GM19351 (cell line): ENCODE measurements around the gene SESN1.

Experiments
- ATAC-seq: cut with Tn5 transposase; IDR thresholded peaks from one replicate; pipeline ENCODE4 v1.9.1; 2021; ENCODE audit warnings: mild to moderate bottlenecking, moderate library complexity; ENCODE audit not compliant: unreplicated experiment

The SESN1 gene

GRCh38 chr6:108966251-108966650 is 128.4 kb downstream of the SESN1 start:
- no peak for ATAC-seq

GRCh38 chr6:108961985-108962384 is 132.7 kb downstream of the SESN1 start:
- no peak for ATAC-seq

DNA sequence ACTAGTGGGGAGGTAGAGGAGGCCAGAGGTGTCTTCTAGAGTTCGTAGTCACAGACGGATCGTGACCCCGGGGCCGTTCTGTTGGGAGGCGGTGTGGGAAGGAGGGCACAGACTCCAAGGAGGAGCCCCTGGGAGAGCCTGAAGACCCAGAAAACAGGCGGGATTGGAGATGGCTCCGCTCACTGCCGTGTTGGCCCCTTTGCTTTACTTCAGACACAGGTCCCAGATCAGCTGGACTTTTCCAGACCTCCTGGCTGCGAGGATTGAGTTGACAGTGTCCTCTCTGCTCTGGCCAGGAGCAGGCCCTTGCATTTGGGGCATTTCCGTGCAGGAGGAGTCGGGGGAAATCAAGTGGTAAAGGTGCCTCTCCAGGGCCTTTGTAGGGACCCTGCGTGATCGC is 133.6 kb downstream of the SESN1 start:
- no peak for ATAC-seq

DNA sequence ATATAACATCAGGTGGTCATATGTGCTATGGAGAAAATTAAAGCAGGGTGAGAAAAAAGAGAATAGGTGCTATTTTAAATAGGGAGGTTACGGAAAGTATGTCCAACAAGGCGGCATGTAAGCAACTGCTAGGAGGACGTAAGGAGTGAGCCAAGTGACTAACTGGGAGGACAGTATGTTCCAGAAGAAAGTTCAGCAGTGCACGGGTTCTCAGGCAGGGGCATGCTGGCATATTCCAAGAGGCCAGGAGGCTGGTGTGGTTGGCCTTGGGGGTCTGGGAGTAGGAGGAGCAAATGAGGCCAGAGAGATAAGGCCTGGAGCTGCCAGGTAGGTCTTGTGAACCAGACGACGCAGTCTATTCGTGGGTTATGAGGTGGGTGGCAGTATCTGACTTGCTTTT is 134.0 kb downstream of the SESN1 start:
- ATAC-seq: no peak

- no peak for ATAC-seq
Observed at GRCh38 chr6:108959972-108960582, 134.6 kb downstream of the SESN1 start.

GRCh38 chr6:108958900-108959770 is 135.5 kb downstream of the SESN1 start:
- no peak for ATAC-seq

DNA sequence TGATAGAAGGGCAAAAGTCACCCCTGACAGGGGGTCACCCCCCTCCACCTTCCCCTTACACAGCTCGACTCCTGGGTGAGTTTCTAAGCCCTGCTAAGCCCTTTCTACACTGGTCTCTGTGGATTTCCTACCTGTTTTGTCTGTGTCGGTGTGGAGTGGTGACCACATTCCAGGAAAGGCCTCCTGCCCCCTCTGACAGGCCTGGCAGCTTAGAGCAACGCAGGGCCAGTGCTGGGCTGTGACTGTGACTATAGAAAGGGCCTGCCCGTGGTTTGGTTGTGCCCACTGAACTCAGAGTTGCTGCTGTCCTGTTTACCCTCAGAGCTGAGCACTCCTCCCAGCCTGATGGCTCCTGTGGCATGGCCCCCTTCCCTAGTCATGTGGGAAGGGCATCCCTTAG is 137.4 kb downstream of the SESN1 start:
- no peak for ATAC-seq

DNA sequence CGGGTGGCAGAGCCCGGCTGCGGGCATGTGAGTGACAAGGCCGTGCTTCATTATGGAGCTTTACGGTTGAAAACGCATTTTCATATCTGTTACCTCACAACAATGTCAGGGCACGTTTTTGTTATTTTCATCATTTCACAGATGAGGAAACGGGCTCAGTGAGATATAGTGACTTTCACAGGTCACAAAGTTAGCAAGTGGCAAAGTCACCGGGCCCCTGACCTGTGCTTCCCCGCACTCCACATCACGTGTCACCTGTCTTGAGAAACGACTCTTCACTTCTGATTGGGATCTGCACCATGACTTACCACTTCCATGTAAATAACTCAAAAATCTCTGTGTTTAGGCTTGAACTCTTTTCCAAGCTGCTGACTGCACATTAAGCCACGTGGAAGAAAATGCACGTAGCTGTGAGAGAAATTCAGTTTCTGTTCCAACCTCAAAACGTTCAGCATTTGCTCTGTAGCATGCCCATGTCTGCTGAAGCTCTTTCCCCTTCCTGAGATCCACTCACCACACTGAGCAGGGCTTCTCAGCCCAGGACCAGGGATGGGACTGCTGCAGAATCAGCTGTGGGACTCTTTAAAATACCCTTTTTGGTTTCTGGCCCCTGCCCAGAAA is 139.2 kb downstream of the SESN1 start:
- ATAC-seq: no peak

- no peak for ATAC-seq
Observed at GRCh38 chr6:108953681-108954080, 141.0 kb downstream of the SESN1 start.

DNA sequence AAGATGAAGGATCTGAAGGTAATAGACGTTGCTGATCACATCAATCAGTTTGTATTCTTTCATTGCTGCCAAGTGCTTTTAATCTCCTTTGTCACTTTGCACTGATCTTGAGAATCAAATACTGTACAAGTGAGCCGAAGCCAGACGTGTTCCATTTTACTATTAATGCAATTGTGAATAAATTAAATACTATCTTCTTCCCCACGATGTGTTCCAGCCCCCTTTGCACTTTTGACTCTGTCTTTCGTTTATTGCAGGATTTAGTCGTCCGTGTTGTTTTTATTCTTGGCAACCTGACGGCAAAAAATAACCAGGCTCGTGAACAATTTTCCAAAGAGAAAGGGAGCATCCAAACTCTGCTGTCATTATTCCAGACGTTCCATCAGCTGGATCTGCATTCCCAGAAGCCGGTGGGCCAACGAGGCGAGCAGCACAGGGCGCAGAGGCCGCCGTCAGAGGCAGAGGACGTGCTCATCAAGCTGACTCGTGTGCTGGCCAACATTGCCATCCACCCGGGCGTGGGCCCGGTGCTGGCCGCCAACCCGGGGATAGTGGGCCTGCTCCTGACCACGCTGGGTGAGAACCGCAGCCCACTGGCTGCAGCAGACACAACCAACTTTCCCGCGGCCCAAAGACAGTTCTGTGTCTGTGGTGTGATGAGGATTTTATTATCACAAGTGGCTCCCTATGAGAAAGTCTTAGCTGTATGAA is 141.7 kb downstream of the SESN1 start:
- no peak for ATAC-seq

DNA sequence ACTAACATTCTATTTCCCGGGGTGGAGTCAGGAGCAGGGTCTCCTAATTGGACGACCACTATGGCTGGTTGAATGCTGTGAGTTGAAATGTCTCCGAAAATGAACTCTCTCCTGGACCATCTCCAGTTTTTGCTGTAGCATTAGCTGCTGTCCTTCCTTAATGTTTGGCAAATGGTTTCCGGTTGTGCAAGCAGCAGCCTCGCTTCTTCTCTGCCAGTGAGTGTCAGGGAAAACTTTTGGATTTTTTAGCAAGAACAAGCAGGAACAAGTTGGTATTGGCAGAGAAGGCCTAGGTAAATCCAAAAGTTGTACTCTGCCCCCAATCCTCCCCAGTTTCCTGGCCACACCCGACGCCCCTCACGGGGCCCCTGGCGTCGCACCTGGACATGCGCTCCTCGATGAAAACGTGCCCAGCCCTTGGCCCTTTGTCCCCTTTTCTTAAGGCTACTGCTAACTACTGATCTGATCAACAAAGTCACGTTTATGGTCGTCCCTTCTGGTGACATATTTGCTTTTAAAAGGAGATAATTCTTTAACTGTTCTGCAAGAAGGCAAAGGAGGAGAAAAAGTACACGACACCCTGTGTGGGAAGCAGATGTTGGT is 143.2 kb downstream of the SESN1 start:
- no peak for ATAC-seq

GRCh38 chr6:108948181-108948661 is 146.4 kb downstream of the SESN1 start:
- ATAC-seq: no peak

GRCh38 chr6:108947114-108947854 is 147.4 kb downstream of the SESN1 start:
- ATAC-seq: no peak

- no peak for ATAC-seq
Observed at GRCh38 chr6:108946695-108947094, 148.0 kb downstream of the SESN1 start.

DNA sequence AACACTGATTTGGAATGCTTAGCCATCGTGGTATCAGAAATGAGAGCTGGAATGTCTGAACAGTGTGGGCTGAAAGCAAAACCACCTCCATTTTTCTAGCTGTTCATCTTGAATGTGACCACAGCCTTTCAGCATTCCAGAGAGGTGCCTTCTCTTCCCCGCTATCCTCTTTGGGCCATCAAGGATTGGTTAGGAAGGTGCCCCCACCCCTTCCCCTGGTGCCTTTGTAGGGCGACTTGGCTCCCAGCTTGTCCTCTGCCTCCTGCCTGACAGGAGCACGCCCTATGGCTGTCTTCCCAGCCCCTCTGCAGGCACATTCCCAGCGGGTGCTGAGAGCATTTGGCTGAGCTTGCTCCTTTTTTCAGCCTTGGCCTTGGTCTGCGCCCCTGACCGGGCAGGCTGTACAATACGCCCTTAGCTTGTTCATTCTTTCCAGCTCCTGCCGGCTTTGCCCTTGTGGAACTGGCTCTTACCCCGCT is 148.9 kb downstream of the SESN1 start:
- no peak for ATAC-seq

DNA sequence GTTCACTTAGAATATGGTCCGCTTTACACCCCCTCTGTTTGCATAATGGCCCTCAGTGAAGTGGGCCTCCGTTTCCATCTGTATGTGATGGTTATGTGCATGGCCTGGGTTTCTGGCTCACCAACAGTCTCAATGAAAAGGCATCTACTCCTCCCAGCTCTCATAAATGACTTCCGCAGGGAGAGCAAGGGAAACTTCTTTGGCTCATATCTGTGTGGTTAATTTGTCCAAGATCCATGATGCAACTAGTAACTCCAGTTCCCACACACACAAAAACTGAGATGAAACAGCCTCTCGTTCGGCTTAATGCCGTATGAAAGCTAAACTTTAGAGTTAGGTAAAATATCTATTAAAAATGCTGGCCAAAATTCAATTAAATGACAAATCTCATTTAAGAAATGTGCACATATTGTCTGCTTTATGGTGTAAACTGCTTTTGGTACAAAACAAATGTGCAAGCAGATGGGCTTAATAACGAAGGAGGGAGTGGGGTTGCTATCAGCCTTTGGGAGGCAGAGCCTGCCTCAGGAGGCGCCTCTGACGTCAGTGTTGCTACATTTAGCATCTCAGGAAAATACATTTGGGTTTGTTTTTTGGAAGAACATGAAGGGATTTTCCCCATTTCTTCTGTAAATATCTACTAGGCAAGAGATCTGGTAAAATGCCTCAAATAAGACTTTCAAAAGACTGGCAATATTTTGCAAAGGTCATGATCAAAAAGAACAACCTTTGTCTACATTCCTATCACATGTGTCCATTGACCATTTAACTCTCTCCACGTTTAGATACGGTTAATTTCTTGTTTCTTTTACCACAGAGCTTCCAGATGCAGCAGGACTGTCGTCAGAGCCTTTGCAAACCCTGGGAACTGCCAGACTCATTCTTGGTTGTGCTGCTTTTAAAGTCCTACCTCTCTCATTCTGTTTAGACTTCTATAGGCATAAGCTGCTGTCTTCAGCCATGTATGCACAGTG is 149.7 kb downstream of the SESN1 start:
- ATAC-seq: no peak

DNA sequence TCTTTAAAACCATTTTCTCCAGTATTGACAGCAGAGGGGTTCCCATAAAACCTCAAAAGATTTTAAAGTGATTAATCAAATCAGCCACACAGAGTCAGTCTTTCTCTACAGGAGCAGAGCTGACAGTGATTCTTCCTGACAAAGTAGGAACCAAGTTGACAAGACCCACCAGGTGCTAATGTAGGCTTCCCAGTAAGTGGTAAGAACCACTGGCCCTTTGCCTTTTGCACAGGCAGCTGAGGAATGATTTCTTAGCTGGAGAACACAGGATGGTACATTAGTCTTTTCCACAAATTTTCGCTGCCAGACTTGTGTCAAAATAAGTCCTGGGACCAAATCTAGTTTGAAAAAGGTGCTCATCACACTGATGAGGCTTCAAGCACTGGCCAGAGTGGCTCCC is 150.6 kb downstream of the SESN1 start:
- no peak for ATAC-seq

DNA sequence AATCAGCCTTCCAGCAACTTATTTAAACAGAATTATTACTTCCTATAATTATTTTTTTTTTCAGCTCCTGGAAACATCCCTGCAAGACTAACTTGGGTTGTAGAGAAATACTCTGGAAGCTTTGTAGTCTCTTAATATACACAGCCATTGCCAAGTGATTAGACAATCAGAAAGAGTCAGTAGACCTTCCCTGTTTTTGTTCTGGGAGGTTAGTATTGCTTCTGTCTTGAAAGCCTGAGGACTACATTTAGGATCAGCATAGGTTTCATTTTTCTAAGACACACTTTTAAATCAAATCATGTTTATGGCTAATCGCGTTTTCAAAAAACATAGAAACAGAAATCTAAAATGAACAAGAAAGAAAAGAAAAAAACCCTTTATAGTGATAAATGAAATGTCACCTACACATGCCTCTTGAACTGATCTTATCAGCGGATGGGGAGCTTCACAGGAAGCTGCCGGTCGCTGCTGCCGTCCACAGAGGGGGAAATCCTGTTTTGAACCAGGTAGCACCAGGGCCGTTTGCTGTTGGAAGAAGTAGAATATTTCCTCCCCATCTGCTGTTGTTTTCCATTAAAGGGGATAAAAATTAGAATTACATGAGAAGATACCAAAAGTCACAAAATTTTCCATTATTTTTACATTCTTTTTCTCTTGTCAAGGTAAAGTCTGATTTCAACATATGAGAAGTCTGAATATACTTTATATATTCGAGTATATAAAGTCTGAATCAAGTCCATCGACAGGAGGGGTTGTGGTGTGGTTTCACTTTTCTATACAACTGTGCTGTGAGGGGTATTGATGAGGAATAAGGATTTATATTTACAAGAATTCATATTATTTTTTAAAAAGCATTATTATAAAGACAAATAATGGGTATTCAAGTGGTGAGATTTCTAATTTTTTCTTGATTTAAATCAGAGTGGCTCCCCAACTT is 151.8 kb downstream of the SESN1 start:
- ATAC-seq: no peak
